Activated T-helper 1 cell treated with Interleukin-2 at 50 U/mL for 16 hours (primary cell): ENCODE data around the gene PPP1R3F.

Source experiments
- DNase-seq: peaks from one replicate; pipeline ENCODE4 v3.0.0-alpha.2; 2020; ENCODE audit warnings: low read depth

The PPP1R3F gene

GRCh38 chrX:49269767-49270248 lies at the start of gene PPP1R3F:
Gene PPP1R3F, plus strand, starts transcription at chrX:49269793. Its CDS starts 77 bp downstream, at chrX:49269870.
- no peak for DNase-seq

GRCh38 chrX:49220100-49220499 lies 49.5 kb upstream of the PPP1R3F start:
- no peak for DNase-seq

- DNase-seq, result no peak
Observed at GRCh38 chrX:49221868-49222267, 47.7 kb upstream of the PPP1R3F start.

- no peak for DNase-seq
Observed at GRCh38 chrX:49225858-49226257, 43.7 kb upstream of the PPP1R3F start.

GRCh38 chrX:49226946-49227345 lies 42.6 kb upstream of the PPP1R3F start:
- DNase-seq, result no peak

GRCh38 chrX:49227726-49228125 lies 41.9 kb upstream of the PPP1R3F start:
- DNase-seq, result no peak

- no peak for DNase-seq
Observed at GRCh38 chrX:49228185-49228584, 41.4 kb upstream of the PPP1R3F start.

GRCh38 chrX:49230500-49231232 lies 38.9 kb upstream of the PPP1R3F start:
- peak; percentile 16 for DNase-seq

- DNase-seq, result no peak
Observed at GRCh38 chrX:49231333-49232000, 38.1 kb upstream of the PPP1R3F start.

- DNase-seq, result no peak
Observed at GRCh38 chrX:49232525-49232924, 37.1 kb upstream of the PPP1R3F start.

- no peak for DNase-seq
Observed at GRCh38 chrX:49233176-49233575, 36.4 kb upstream of the PPP1R3F start, which contains the start of gene CACNA1F. Gene CACNA1F, minus strand, starts transcription at chrX:49233340. Its CDS starts 31 bp downstream, at chrX:49233309.

GRCh38 chrX:49233887-49234555 lies 35.6 kb upstream of the PPP1R3F start:
- DNase-seq, result no peak

- no peak for DNase-seq
Observed at GRCh38 chrX:49237060-49237459, 32.5 kb upstream of the PPP1R3F start.

- DNase-seq, result no peak
Observed at GRCh38 chrX:49238735-49239134, 30.9 kb upstream of the PPP1R3F start.

GRCh38 chrX:49242545-49243066 lies 27.0 kb upstream of the PPP1R3F start:
- DNase-seq, result no peak

GRCh38 chrX:49243166-49243565 lies 26.4 kb upstream of the PPP1R3F start:
- no peak for DNase-seq

GRCh38 chrX:49244207-49244606 lies 25.4 kb upstream of the PPP1R3F start:
- no peak for DNase-seq

GRCh38 chrX:49246541-49246940 lies 23.1 kb upstream of the PPP1R3F start:
- no peak for DNase-seq

- DNase-seq, result no peak
Observed at GRCh38 chrX:49247346-49247745, 22.2 kb upstream of the PPP1R3F start.

GRCh38 chrX:49247916-49248811 lies 21.4 kb upstream of the PPP1R3F start:
- no peak for DNase-seq

- DNase-seq, result no peak
Observed at GRCh38 chrX:49249071-49249470, 20.5 kb upstream of the PPP1R3F start.

GRCh38 chrX:49249616-49250015 lies 20.0 kb upstream of the PPP1R3F start:
- DNase-seq, result no peak
